HEK293T (cell line): ENCODE measurements around the gene CCDC24.

Experiments
- BHLHE40 ChIP-seq: fragments of 450-650 bp; IDR thresholded peaks from 2 replicates; pipeline ENCODE4 v1.6.1; 2016; ENCODE audit warnings: mild to moderate bottlenecking, moderate library complexity, borderline replicate concordance
- CTBP1 ChIP-seq: fragments of 450-650 bp; IDR thresholded peaks from 2 replicates; pipeline ENCODE4 v1.6.1; 2016; ENCODE audit warnings: borderline replicate concordance
- ELF4 ChIP-seq: fragments of 450-650 bp; IDR thresholded peaks from 2 replicates; pipeline ENCODE4 v1.6.1; 2017; ENCODE audit warnings: antibody characterized with exemption
- FOXA1 ChIP-seq: fragments of 450-650 bp; IDR thresholded peaks from 2 replicates; pipeline ENCODE4 v1.6.1; 2016; ENCODE audit warnings: mild to moderate bottlenecking
- FOXK2 ChIP-seq: fragments of 450-650 bp; IDR thresholded peaks from 2 replicates; pipeline ENCODE4 v1.6.1; 2016; ENCODE audit warnings: mild to moderate bottlenecking
- FOXM1 ChIP-seq: fragments of 450-650 bp; IDR thresholded peaks from 2 replicates; pipeline ENCODE4 v1.6.1; 2017; ENCODE audit warnings: mild to moderate bottlenecking, borderline replicate concordance
- NFRKB ChIP-seq: fragments of 450-650 bp; IDR thresholded peaks from 2 replicates; pipeline ENCODE4 v1.6.1; 2016; ENCODE audit warnings: mild to moderate bottlenecking, moderate library complexity
- SUZ12 ChIP-seq: fragments of 450-650 bp; IDR thresholded peaks from 2 replicates; pipeline ENCODE4 v1.6.1; 2016; ENCODE audit warnings: mild to moderate bottlenecking
- TARDBP ChIP-seq: fragments of 450-650 bp; IDR thresholded peaks from 2 replicates; pipeline ENCODE4 v1.6.1; 2016
- ZNF384 ChIP-seq: fragments of 450-650 bp; IDR thresholded peaks from 2 replicates; pipeline ENCODE4 v1.6.1; 2016
- TF ChIP-seq, protein P1 (sequence below): fragments of 450-650 bp; IDR thresholded peaks from 2 replicates; pipeline ENCODE4 v1.6.1; 2016

DNA sequence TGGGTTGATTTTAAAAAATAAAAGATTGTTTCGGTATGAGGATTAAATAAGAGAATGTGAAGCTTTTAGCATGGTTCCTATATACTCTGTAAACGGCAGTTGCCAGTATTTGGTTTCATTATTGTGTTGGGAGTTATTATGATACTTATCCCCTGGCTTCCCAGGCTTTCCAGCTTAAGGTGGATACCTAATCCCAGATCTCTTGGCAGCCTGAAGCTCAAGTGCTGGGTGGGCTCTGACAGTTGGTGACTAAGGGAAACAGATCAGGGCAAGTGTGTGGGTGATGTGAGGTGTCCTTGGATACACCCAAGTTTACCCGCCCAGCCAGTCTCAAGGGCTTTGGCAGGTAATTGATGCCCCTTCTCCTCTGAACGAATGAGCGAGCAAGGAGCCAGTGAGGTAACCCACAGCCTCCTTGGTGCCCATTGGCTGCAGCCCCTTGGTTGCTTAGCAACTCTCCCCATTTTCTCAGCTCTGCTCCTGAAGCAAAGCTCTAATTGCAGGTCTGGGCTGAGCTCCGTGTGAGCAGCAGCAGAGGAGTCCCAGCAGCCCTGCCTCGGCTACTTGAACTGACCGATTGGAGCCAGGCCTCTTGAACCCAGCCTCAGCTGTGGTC, 38.6 kb upstream of the CCDC24 start:
- TF ChIP-seq ZNF384 = no peak
- TF ChIP-seq BHLHE40 = no peak
- no peak for TF ChIP-seq ELF4
- TF ChIP-seq FOXA1 = no peak
- TF ChIP-seq CTBP1 = no peak
- no peak for TF ChIP-seq SUZ12
- no peak for TF ChIP-seq FOXK2
- TF ChIP-seq FOXM1 = no peak
- no peak for TF ChIP-seq TARDBP
- no peak for TF ChIP-seq NFRKB
- TF ChIP-seq, protein P1, sequence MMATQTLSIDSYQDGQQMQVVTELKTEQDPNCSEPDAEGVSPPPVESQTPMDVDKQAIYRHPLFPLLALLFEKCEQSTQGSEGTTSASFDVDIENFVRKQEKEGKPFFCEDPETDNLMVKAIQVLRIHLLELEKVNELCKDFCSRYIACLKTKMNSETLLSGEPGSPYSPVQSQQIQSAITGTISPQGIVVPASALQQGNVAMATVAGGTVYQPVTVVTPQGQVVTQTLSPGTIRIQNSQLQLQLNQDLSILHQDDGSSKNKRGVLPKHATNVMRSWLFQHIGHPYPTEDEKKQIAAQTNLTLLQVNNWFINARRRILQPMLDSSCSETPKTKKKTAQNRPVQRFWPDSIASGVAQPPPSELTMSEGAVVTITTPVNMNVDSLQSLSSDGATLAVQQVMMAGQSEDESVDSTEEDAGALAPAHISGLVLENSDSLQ = no peak
